ENCODE data around the gene HPCAL4.

- no peak for TF ChIP-seq CTCF (IDR thresholded peaks at IDR 0.05)
- no peak for TF ChIP-seq POLR2AphosphoS5 (IDR thresholded peaks at IDR 0.05)
- no peak for TF ChIP-seq POLR2A (IDR thresholded peaks at IDR 0.05)
These were observed 40.8 kb downstream of the HPCAL4 start for GRCh38 chr1:39650431-39650830.
